ENCODE data around the gene HOATZ.

DNA sequence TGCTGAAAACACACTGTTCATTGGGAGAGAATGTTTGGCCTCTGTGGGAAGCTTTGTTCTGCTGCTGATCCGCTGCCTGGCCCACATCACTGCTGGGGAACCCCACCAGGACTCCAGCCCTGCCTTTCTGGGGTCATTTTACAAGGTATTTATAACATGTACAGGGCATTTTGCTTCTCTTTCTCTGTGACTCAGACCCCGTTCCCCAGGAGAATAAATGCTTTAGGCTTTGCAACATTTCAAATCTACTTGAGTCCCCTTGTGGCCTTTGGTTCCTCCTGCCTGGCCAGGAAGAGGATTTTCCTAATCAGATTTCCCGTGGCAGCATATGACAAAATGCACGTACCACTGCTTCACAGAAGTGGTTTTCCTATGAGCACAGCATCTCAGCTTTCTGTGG, 45.4 kb upstream of the HOATZ start:
- TF ChIP-seq, protein P1, sequence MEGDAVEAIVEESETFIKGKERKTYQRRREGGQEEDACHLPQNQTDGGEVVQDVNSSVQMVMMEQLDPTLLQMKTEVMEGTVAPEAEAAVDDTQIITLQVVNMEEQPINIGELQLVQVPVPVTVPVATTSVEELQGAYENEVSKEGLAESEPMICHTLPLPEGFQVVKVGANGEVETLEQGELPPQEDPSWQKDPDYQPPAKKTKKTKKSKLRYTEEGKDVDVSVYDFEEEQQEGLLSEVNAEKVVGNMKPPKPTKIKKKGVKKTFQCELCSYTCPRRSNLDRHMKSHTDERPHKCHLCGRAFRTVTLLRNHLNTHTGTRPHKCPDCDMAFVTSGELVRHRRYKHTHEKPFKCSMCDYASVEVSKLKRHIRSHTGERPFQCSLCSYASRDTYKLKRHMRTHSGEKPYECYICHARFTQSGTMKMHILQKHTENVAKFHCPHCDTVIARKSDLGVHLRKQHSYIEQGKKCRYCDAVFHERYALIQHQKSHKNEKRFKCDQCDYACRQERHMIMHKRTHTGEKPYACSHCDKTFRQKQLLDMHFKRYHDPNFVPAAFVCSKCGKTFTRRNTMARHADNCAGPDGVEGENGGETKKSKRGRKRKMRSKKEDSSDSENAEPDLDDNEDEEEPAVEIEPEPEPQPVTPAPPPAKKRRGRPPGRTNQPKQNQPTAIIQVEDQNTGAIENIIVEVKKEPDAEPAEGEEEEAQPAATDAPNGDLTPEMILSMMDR (IDR thresholded peaks at IDR 0.05; ENCODE audit: insufficient read depth, low read depth, low read length): no peak
- TF ChIP-seq EZH2 (IDR thresholded peaks at IDR 0.05; ENCODE audit: insufficient read depth, low read length): no peak

Data from astrocyte (in vitro differentiated cells and primary cell).